Activated T-cell treated with anti-CD3 and anti-CD28 coated beads for 48 hours (primary cell): ENCODE results near the gene ARL6IP5.

ENCODE experiments used
- DNase-seq: peaks from one replicate; pipeline ENCODE4 v3.0.0-alpha.2; 2020; ENCODE audit warnings: low read depth

ARL6IP5 gene

DNA sequence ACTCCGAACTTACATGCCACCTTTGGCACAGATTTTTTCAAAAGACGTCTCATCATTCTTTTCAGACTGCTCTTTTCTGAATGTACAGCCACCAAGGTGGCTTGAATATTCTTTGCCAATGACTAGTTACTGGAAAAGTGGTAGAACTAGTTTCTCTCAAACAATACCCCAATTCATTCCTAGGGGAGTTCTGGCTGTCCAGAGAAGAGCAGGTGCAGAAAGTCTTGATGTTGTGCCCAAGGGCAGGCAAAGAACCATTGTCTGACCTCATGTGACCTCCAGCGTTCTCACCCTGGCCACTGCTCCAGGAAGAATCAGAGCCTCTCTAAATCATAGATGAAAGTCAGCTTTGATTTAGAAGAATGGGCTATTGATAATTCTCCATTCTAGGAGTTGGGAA, 32.2 kb downstream of the ARL6IP5 start:
- no peak for DNase-seq

DNA sequence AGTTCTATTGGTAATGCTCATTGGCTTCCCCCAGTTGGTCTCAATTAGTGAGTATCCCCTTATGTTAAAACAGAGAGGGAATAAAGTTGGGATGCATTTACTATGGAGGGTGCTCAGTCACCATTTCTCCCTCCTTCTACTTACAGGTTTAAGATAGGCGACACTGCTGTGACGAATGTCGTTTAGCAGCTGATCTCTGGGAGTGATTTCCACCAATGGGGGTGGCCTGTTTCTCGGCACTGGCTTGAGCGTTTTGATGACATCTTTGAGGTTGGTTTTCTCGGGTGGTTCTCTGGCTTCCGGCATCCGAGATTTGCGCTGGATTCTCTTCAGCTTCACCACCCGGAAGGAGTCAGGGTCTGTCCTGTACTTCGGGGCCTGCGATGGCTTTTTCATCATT, 33.8 kb downstream of the ARL6IP5 start:
- no peak for DNase-seq

DNA sequence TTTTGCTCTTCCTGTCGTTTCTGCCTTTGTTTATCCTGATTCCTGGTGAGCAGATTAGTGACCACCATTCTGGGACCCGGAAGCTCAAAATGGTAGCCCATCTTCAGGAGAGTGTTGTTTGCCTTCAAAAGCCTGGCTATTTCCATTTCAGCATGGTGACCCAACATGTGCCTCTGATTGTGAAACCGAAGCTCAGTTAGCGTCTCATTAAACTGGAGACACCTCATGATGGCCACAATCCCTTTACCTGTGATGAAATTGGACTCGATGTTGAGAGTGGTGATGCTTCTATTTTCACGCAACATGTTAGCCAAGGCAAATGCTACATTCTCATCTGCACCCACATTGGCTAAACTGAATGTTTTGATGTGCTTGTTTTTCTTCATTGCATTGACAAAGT, 34.4 kb downstream of the ARL6IP5 start:
- DNase-seq = no peak

DNA sequence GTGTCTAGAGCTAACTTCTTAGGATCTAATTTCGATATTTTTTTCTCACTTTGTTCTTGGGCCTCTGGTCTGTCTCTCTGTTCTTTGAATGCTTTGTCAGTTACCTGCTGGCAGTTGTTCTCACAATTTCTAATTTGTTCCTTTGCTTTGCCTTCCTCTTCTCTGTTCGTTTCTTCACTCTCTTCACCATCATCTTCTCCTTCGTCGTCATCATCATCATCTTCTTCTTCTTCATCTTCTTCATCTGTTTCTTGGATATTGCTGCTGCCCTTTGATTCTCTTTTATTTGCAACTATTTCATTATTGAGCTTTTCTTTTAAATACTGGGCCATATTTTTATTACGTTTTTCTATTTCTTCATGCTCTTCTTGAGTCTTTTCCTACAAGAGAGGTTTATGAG, 34.9 kb downstream of the ARL6IP5 start:
- DNase-seq = no peak

DNA sequence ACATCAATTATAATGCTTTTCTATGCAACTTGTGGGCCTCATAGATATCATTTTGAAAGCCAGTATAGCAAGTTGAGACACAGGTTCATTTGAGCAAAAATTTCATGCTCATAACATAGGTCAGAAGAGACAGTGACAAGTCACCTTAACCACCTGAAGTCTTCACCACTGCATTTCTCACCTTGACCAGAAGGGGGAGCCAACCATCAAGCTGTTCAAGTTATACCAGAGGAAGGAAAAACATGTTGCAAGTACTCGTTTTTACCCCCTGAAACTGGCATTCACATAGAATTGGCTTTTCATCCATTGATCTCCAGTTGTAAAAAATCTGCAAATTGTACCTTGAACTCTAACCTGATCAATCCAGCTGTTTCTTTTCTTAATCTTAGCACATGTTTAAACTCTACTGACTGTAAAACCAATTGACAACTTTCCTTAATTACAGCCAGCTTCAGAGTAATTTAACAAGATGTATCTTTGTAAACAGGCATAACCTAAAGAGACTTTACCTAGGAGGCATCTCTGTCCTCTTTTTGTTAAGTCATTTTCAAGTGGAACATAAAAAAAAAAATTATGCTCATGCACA, 36.2 kb downstream of the ARL6IP5 start:
- DNase-seq = peak; percentile 68

DNA sequence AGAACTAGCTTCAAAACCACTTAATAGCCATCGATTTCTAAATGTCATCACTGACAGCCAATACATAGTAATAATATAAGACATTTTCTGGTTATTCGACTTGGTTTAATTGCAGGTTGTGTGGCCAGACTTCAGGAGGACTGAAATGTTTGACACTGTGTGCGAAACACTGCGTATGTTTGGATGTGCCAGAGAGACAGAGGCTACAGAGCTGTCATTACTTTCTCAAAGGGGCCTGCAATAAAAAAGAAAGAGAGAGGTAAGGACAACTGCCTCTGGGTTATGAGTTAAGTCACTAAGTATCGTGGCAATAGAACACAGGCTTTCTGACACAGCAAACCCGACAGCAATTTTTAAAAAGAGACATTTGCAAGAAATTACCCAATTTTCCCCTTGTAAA, 36.8 kb downstream of the ARL6IP5 start:
- DNase-seq = no peak

DNA sequence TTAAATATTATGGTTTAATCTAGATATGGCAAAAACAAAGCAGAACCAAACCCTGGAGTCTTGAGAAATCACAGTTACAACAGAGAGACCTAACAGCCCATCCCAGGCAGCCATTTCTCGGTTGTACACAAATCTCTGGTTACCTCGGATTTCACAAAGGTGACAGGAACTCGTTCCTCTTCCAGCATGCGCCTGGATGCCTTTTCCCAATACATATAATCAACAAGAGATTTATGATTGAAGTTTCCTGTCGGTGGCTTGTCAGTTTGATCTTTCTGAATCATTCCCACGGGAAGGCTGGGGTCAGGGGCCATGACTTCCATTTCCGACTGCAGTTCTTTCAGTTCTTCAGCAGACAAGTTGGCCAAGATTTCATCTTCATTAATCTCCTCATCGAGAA, 37.2 kb downstream of the ARL6IP5 start:
- no peak for DNase-seq

DNA sequence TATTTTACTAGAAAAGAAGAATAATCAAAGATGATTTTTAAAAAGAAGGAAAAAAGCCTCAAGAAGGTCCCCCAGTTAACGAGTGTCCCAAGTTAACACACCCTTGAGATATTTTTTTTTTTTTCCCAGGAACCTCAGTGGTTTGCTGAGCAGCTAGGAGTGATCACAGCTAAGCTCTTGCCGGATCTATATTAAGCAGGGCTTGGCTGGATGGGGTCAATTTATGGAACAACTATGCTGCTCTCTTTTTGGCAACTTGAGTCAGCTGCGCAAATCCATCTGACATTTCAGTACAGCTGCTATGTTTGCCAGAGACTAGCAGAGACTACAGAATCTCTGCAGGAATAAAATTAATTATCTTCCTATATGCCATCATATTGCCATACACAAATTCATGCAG, 37.7 kb downstream of the ARL6IP5 start, which contains the start of gene LMOD3:
Gene LMOD3 (minus strand): TSS at position 193 of the 400 bp plus-strand sequence. CDS start 209 bp downstream, outside the sequence.
- DNase-seq = no peak

DNA sequence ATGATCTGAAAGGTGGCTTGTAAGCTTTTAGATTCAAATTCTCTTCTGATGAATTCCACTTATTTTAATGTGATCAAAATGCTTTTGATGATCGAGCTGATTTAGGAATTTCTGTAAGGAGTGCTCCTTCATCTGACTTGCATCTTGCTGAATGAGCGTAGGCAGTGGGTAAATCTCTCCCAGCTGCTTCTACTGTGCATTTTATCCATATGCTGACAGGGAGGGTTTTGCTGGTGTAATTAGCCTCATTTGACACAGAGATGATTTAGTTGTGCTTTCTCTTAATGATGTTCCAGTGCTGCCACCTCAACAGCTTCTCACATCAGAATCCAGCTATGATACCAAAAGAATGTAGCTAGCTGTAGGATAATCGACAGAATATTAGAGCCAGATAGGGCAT, 41.5 kb downstream of the ARL6IP5 start:
- DNase-seq = no peak

DNA sequence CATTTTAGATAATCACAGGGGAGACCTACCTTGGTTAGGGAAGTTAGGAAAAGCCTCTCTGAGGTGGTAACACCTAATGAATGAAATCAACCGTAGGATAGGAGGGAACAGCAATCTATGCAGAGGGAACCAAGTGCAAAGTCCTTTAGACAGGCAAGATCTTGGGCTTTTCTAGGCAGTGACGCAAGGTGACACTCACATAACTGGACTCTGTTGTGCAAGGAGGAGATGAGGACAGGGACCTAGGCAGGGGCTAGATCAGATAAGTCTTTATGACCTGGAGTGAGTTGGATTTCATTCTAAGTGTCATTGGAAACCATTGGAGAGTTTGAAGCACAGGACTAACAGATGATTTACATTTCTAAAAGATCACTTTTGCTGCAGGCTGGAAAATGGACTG, 42.3 kb downstream of the ARL6IP5 start:
- no peak for DNase-seq

DNA sequence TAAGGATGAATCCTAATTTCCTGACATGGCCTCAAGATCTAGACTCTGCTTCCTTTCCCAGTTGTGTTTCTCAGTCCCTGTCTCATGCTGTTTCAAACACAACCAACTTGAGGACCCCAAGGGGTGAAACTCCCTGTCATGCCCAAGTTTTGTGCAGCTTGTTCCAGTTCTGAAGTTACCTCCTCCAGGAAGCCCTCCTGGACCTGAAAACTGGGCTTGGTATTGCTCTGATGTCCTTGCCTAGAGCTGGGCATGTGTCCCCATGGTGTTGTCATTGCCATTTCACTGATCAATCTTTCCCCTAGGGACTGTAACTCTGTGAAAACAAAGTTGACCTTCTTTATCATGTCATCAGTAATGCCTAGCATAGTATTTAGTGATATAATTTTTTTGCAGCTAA, 43.8 kb downstream of the ARL6IP5 start:
- DNase-seq = no peak

DNA sequence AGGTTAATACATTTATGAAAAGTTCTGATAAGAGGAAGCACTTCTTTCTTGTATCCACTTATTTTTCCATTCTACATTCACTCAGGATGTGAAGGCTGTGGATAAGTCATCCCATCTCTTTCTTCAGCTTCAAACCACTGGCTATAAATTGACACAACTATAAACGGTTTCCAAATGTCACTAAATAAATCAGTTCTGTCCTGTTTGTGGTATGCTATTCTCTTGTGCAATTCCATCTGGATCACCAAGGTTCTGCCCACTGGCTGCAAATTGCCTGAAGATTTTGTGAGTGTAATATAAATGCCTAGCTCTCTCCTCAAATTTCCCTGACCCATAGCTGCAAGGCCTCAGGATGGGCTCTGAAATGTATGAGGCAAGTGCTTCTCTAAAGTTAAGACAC, 44.8 kb downstream of the ARL6IP5 start:
- DNase-seq = no peak

DNA sequence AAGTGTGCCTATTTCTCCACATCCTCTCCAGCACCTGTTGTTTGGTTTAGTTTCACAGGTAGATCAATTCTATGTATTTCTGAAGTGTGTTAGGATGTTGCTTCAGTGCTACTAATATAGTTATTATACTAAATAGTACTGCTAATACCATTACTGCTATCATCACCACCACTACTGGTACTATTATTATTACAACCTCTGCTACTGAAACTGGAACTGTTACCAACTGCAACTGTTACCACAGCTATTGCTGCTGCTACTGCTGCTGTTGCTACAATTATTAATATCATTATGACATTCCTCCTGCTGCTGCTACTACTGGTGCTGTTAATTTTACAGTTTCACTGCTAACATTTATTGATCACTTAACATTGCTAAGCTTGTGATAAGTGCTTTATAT, 46.0 kb downstream of the ARL6IP5 start:
- DNase-seq = no peak

DNA sequence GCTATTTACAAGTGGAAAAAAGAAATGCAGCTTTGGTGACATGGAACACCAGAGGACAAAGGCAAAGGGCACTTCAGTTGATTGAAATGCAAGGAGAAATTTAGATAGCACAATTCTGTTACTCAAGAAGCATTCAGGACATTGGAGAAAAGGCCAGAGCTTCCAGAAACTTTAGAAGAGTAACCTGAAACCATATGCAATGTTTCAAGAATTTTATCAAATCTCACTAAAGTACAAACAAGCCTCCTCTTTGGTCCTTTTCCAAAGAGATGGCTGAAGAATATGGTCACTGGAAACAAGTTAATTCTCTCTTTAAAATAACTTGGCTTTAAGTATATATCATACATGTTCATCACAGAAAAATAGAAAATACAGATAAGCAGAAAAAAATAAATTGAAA, 52.3 kb downstream of the ARL6IP5 start:
- DNase-seq = no peak

DNA sequence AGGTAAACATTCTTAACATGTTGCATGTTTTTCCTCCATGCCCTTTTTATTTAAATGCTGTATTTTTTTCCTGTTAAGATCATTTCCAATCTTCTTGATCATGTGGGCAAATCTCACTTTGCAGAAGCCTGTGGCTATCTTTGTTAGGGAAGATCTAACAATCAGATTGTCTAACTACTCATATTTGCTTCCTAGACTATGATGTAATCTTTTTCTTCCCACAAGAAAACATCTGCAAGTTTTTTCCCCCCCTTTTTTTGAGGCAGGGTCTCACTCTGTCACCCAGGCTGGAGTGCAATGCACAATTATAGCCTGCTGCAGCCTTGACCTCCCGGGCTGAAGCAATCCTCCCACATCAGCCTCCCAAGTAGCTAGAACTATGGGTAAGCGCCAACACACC, 52.7 kb downstream of the ARL6IP5 start:
- no peak for DNase-seq

DNA sequence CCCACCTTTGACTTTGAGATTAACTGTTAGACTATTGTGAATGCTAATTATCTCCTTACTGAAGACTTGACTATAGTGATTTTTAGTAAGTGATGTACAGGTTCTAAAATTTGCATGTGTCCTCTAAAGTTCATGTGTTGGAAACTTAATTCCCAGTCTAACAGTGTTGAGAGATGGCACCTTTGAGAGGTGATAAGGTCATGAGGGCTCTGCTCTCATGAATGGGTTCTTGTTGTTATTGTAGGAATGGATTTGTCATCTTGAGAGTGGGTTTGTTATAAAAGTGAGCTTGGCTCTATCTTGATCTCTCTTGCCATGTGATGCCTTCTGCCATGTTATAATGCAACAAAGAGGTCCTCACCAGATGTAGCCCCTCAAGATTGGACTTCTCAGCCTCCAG, 56.6 kb downstream of the ARL6IP5 start:
- no peak for DNase-seq

DNA sequence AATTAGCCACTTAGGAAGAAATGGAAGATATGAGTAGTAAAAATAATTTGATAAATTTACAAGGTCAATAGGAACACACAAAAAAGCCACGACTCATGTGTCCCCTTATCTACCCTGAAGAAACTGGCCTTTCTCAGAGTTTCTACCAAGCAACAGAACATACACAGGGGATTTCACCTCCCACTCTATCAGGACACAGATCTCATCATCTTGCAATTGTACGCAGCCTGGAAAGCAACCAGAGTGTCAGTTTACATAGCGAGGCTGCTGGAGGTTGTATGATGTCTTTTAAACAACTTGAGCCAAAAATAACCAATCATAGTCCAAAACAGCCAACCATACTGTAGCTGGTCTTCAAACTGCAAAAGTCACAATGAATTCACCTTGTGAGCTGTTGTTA, 57.4 kb downstream of the ARL6IP5 start:
- DNase-seq = no peak

DNA sequence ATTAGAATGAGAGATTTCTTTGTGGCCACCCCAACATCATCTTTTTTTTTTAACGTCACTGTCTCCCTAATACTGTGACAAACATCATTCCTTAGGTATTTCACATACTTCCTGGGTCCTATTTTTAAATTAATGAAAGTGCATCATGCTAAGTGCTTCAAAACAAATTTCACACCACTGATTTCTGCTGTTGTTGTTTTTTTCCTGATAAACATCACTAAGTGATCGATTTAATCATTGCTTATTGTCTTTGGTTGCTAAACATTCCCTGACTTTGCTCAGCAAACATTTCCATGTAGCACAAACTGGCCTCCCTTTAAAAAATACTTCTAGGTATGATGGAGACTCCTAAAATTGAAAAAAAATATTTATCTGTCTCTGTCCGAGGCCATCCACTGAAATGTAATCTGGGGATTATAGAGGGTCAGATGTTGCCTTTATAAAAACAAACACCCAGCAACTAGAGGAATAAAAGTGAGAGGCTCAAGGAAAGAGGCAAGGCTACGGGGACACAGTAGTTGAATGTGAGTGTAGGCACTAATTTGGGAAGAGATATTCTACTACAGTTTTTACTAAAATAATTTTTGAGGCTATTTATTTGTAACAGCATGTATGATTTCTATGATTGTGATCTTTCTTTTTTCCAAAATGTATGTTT, 58.2 kb downstream of the ARL6IP5 start:
- DNase-seq = no peak

DNA sequence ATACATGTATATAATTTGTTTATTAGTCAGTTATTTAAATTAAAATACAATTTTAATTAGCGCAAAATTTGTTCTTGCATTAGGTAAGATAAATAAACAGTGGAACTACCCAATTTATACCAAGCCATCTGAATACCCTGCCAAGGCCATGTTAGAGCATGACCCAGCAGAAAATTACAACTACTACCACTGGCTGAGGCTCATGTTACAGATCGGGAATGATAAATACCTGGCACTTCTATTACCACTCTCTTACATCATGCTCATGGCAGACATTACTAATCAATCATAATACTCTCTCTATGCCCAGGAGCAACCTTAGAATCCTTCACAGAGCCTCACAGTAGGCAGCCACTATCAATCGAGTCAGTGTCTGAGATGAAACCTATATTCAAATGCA, 58.9 kb downstream of the ARL6IP5 start:
- no peak for DNase-seq

DNA sequence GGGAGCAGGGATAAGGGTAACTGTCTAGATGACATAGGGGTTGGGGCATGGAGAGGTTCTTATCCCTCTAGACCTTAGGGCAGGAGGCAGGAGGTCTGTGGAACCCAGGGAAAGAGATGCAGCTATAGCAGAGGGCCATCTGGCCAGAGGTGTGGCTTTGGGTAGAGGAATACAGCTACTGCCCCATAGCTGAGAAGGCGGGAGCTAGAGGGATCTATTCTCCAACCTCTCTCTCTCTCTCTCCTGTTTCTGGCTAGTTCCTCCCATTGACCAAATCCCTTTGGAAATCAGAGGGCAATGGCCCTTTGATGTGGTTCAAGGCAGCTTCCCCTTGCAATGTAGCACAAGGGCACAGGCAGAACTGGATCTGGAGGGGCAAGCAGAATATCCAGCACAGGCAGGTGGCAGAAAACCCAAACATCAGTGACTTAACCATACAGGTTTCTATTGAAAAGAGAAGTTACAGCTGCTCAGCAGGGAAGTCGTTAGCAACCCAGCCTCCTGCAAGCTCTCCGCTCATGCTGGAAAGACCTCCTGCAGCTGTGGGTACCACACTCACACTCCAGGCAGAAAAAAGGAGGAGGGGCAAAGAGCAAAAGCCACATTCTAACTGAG, 60.0 kb downstream of the ARL6IP5 start:
- DNase-seq = no peak

DNA sequence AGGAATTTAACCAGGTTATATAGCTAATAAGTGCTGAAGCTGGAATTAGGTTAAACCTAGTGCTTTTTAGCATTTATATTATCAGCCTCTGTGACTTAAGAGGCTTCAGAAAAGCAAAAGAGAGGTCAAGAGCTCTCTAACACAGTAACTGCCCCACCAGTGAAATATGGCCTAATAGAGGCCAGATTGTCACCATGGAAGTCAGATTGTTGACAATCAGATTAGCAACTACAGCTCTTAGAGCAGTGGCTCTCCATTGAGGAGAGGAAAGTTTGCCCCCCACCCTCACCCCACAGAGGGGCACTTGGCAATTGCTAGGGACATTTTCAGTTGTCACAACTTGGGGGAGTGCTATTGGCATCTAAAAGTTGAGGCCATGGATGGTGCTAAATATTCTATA, 61.0 kb downstream of the ARL6IP5 start:
- DNase-seq = no peak

DNA sequence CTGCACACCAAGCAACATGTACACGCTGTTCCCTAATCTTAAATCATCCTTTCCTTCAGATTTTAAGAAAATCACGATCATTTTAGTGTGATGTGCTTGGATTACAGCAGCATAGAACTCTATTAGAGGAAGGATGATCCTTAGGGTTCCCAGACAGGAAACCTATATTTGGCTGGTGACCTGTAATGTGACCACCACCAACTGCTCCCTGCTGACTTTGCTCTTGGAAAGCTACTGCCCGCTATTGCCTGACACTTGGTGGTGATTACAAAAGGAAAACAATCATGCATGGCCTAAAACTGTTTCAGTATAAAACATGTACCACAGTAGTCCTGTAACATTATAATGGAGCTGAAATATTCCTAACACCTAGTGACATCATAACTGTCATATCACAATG, 64.8 kb downstream of the ARL6IP5 start:
- no peak for DNase-seq
